WERI-Rb-1 (cell line): ENCODE measurements around the gene APC.

Source experiments
- DNase-seq: peaks from one replicate; pipeline ENCODE4 v3.0.0-alpha.2; 2020
- H3K27ac ChIP-seq: fragments of 250-450 bp; sonication (Bioruptor Pico); 2 replicates; pipeline ENCODE4 v1.5.1; 2020; ENCODE audit warnings: mild to moderate bottlenecking, moderate library complexity
- H3K27me3 ChIP-seq: fragments of 250-450 bp; sonication (Bioruptor Pico); 2 replicates; pipeline ENCODE4 v1.5.1; 2021; ENCODE audit warnings: mild to moderate bottlenecking, low read depth, moderate library complexity; ENCODE audit not compliant: insufficient read depth, severe bottlenecking
- H3K36me3 ChIP-seq: fragments of 250-450 bp; sonication (Bioruptor Pico); 2 replicates; pipeline ENCODE4 v1.5.1; 2020; ENCODE audit warnings: mild to moderate bottlenecking, moderate library complexity
- H3K4me3 ChIP-seq: 2 replicates; pipeline ENCODE4 v1.5.1; 2011; ENCODE audit warnings: low read depth, mild to moderate bottlenecking, control low read depth, low read length
- H3K9me3 ChIP-seq: fragments of 250-450 bp; sonication (Bioruptor Pico); 2 replicates; pipeline ENCODE4 v1.5.1; 2021; ENCODE audit warnings: mild to moderate bottlenecking, moderate library complexity; ENCODE audit not compliant: severe bottlenecking
- TF ChIP-seq, protein P1 (sequence below): IDR thresholded peaks from 2 replicates; pipeline ENCODE4 v1.5.1; 2011; ENCODE audit warnings: low read depth, mild to moderate bottlenecking, control low read depth, inconsistent platforms, low read length

The APC gene

DNA sequence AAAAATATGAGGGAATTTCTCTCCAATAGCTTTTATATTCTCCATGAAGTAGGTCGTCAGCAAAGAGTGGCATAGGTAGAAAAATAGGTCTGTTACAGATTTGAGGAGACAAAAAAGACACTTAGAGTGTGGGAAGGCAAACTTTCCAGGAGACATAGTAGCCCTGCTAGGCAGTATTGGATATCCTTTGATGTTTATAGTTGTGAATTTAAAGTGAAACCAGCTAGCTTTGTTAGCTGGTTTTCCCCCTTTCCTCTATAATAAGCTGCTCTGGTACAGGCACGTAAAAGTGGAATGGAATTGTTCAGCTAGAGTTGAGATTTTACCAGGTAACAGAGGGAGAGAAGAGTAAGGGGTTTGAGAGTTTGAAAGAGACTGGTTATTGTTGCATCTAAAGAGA, 17.1 kb upstream of the APC start:
- Histone ChIP-seq H3K27me3 (no peaks in the 10 kb centered on the region), H3K9me3 (no peaks in the 10 kb centered on the region), H3K4me3 (no peak overlapping the region), H3K27ac (no peak overlapping the region), H3K36me3 (no peaks in the 10 kb centered on the region)
- no peak for DNase-seq
- TF ChIP-seq, protein P1, sequence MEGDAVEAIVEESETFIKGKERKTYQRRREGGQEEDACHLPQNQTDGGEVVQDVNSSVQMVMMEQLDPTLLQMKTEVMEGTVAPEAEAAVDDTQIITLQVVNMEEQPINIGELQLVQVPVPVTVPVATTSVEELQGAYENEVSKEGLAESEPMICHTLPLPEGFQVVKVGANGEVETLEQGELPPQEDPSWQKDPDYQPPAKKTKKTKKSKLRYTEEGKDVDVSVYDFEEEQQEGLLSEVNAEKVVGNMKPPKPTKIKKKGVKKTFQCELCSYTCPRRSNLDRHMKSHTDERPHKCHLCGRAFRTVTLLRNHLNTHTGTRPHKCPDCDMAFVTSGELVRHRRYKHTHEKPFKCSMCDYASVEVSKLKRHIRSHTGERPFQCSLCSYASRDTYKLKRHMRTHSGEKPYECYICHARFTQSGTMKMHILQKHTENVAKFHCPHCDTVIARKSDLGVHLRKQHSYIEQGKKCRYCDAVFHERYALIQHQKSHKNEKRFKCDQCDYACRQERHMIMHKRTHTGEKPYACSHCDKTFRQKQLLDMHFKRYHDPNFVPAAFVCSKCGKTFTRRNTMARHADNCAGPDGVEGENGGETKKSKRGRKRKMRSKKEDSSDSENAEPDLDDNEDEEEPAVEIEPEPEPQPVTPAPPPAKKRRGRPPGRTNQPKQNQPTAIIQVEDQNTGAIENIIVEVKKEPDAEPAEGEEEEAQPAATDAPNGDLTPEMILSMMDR: no peak

DNA sequence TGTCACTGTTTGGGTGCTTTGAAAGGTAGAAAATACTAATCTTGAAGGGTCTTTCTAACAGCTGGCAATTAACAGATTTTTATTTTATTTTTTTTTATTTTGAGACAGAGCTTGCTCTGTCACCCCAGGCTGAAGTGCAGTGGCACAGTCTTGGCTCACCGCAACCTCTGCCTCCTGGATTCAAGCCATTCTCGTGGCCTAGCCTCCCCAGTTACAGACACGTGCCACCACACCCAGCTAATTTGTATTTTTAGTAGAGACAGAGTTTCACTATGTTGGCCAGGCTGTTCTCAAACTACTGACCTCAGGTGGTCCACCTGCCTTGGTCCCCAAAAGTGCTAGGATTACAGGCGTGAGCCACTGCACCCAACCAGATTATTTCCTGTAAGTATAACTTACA, 12.8 kb upstream of the APC start:
- no peak for DNase-seq
- H3K9me3 ChIP-seq: no peaks in the 10 kb centered on the region
- H3K4me3 ChIP-seq: no peak overlapping the region
- no peak overlapping the region for H3K27ac ChIP-seq
- no peaks in the 10 kb centered on the region for H3K27me3 ChIP-seq
- TF ChIP-seq, protein P1: no peak
- H3K36me3 ChIP-seq: no peaks in the 10 kb centered on the region

DNA sequence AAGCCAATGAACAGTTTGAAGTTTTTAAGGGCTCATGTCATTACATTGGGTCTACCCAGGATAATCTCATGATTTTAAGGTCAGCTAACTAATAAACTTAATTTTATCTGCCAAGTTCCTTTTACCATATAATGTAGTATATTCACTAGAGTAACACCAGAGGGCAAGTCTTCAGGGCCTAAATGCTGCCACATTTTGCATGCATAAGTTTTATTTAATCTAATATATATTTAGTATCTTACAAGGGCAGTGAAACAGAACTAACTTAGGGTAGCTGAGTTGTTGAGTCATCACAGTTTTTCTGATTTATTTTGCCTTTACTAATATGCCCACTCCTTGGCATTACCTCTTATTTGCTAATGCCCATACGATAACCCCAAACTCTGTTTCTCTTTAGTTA, 8.1 kb upstream of the APC start:
- Histone ChIP-seq H3K4me3 (no peak overlapping the region), H3K27ac (no peak overlapping the region), H3K9me3 (no peaks in the 10 kb centered on the region), H3K27me3 (no peaks in the 10 kb centered on the region), H3K36me3 (no peaks in the 10 kb centered on the region)
- TF ChIP-seq, protein P1: no peak
- no peak for DNase-seq

DNA sequence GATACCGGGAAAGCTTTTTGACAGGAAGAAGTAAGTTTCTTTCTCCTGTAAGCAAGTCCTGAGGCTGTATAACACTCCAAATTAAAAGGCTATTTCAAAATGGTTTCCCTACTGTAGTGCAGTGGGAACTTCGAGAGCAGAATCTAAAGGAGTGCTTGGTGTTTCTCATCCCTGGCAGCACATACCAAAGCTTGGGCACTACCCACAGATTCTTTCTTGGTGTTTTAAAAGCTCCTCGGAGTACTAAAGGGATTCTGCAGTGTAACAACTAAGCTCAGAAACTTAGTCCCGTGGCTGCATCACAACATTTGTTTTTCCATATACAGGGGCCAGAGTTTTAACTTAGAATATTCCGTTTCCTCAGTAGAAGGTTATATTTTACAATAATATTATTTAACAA, 5.6 kb upstream of the APC start:
- no peak overlapping the region for H3K27ac ChIP-seq
- no peak for DNase-seq
- no peaks in the 10 kb centered on the region for H3K27me3 ChIP-seq
- no peaks in the 10 kb centered on the region for H3K36me3 ChIP-seq
- H3K4me3 ChIP-seq: no peak overlapping the region
- no peaks in the 10 kb centered on the region for H3K9me3 ChIP-seq
- TF ChIP-seq, protein P1: no peak

DNA sequence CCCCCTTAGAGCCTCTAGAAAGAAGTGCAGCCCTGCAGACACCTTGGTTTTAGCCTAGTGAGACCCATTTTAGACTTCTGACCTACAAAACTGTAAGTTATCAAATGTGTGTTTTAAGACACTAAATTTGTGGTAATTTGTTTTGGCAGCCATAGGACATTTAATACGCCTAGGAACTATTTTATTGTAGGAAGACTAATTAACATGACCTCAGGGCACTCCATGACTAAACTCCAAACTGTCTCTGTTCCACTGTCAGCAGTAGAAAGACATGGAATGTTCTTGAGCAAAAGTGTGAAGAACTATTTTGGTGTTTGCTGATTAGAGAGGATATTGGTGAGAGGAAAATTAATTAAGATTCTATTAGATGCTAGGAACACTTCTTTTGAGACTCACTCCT, 4.1 kb upstream of the APC start:
- no peak overlapping the region for H3K4me3 ChIP-seq
- DNase-seq: no peak

DNA sequence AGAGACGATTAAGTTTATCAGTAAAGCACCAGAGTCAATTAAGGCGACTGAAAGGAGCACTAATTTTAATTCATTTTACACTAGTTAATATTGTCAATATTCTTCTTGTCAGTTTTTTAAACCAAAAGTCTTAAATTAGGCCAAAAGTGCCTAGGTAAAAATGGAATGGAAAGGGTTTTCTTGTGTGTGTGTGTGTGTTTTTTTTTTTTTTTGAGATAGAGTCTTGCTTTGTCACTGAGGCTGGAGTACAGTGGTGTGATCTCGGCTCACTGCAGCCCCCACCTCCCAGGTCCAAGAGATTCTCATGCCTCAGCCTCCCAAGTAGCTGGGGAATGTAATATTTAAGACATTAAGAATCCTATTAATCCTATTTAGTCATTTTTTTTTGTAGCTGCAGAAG, 3.1 kb upstream of the APC start:
- no peak overlapping the region for H3K4me3 ChIP-seq
- TF ChIP-seq, protein P1: no peak
- H3K9me3 ChIP-seq: no peaks in the 10 kb centered on the region
- no peaks in the 10 kb centered on the region for H3K36me3 ChIP-seq
- no peaks in the 10 kb centered on the region for H3K27me3 ChIP-seq
- H3K27ac ChIP-seq: no peak overlapping the region
- no peak for DNase-seq

More for the DNA sequence above, 4.1 kb upstream of the APC start:
- no peaks in the 10 kb centered on the region for H3K27me3 ChIP-seq
- TF ChIP-seq, protein P1: no peak
- no peak overlapping the region for H3K27ac ChIP-seq
- H3K9me3 ChIP-seq: no peaks in the 10 kb centered on the region
- no peaks in the 10 kb centered on the region for H3K36me3 ChIP-seq
